ENCODE results near the gene C15orf61. TPM values are rescaled to one million over a fixed set of nuclear protein-coding genes. Genes with fewer than 3 reads are reported as not detected.

The C15orf61 gene
- total and polyA plus RNA-seq, 4 donors: 2.1 to 5.8 (median 4.1) TPM

DNA sequence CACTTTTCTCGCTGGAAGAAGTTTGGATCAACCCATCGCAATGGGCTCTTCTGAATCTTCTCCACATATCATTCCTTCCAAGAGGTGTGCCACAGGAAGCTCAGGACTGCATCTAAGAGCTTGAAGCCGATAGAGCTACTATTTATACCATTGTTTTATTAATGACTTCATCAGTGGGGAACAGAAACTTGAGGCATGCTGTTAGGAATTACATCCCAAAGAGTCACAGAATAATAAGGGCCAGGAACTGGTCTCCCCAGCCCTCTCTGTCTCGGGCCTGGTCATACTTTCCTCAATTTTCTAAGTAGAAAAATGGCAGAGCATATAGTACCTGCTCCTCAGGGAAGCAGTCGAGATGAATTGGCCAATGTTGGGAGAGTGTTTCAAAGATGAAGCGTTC, 16.9 kb upstream of the C15orf61 start:
- Histone ChIP-seq H3K4me3 (no peak overlapping the region), H3K27me3 (ENCODE audit: control insufficient read depth in 3 of 3, insufficient read depth in 3 of 3, low read length in 2 of 3) (peaks cover 0 to 19% (median 14%) of the 10 kb centered on the region in 3 donors), H3K9ac (ENCODE audit: insufficient read depth in 1 of 2, low read length in 2 of 2) (no peak overlapping the region), H3K27ac (ENCODE audit: low read depth in 1 of 2, low read length in 1 of 2) (no peak overlapping the region), H3K36me3 (ENCODE audit: control insufficient read depth in 4 of 4, insufficient read depth in 4 of 4, low read length in 4 of 4) (no peaks in the 10 kb centered on the region), H3K9me3 (ENCODE audit: control insufficient read depth in 4 of 4, insufficient read depth in 3 of 4, low read length in 3 of 4) (no peaks in the 10 kb centered on the region), H3K4me1 (ENCODE audit: control insufficient read depth in 5 of 5, insufficient read depth in 5 of 5, low read length in 5 of 5) (peaks cover 0 to 5% (median 0%) of the 10 kb centered on the region in 5 donors)
- no peak for TF ChIP-seq CTCF (IDR thresholded peaks at IDR 0.05; ENCODE audit: control extremely low read depth, extremely low read depth)
- no peak for DNase-seq
- 94% methylated on average over 6 of the region's 6 CpGs for WGBS, 2 donors
- no peak for ATAC-seq (ENCODE audit: insufficient read depth, low FRiP score)

GRCh38 chr15:67504796-67505195, 16.1 kb upstream of the C15orf61 start:
- H3K4me1 ChIP-seq (ENCODE audit: control insufficient read depth in 5 of 5, insufficient read depth in 5 of 5, low read length in 5 of 5): peaks cover 0 to 5% (median 0%) of the 10 kb centered on the region in 5 donors
- no peak overlapping the region for H3K9ac ChIP-seq (ENCODE audit: insufficient read depth in 1 of 2, low read length in 2 of 2)
- DNase-seq (no peak), ATAC-seq (ENCODE audit: insufficient read depth, low FRiP score) (no peak)
- no peak for TF ChIP-seq CTCF (IDR thresholded peaks at IDR 0.05; ENCODE audit: control extremely low read depth, extremely low read depth)
- WGBS, 2 donors: 77 to 81% methylated on average over 5 of the region's 5 CpGs
- H3K27ac ChIP-seq (ENCODE audit: low read depth in 1 of 2, low read length in 1 of 2): no peak overlapping the region
- H3K9me3 ChIP-seq (ENCODE audit: control insufficient read depth in 4 of 4, insufficient read depth in 3 of 4, low read length in 3 of 4): no peaks in the 10 kb centered on the region
- H3K36me3 ChIP-seq (ENCODE audit: control insufficient read depth in 4 of 4, insufficient read depth in 4 of 4, low read length in 4 of 4): no peaks in the 10 kb centered on the region
- H3K4me3 ChIP-seq: no peak overlapping the region
- H3K27me3 ChIP-seq (ENCODE audit: control insufficient read depth in 3 of 3, insufficient read depth in 3 of 3, low read length in 2 of 3): peaks cover 0 to 17% (median 12%) of the 10 kb centered on the region in 3 donors

DNA sequence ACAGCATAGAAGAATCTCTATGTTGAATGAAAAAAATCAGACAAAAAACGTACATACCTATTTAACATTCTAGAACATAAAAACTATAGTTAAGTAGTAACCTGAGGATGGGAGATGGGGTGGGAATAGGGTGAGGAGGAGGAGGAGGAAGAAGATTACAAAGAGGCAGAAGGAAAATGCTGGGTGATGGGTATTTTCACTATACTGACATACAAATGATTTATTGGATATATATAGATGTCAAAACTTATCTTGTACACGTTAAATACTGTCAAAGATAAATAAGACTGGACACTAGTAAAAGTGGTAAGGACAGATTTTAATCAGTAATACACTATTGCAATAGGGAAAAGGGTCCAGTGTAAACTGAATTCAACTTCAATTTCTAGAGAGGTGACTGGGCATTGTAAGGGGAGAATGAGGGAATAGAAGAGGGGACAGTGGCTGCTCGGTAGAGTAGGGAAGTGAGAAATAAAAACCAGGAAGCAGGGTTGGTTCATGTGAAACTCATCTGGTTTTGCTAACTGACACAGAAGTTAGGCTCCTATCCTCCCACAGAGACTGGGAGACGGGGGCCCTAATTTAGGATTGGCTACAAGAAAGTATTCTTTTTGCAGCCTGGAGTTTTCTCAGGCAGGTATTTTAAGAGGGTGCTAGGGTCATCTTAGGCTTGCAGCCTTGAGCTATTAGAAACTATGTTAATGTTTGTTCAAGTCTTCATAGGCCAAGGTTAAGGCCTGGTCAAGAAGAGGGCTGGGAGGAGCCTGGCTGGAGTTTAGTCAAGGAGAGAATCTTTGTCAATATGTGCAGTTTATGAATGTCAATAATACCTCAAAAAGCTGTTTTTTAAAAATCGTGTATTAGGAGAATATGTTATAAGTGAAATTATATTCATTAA, 15.0 kb upstream of the C15orf61 start:
- no peak for TF ChIP-seq CTCF (IDR thresholded peaks at IDR 0.05; ENCODE audit: control extremely low read depth, extremely low read depth)
- Histone ChIP-seq H3K27ac (ENCODE audit: low read depth in 1 of 2, low read length in 1 of 2) (no peak overlapping the region), H3K36me3 (ENCODE audit: control insufficient read depth in 4 of 4, insufficient read depth in 4 of 4, low read length in 4 of 4) (no peaks in the 10 kb centered on the region), H3K9me3 (ENCODE audit: control insufficient read depth in 4 of 4, insufficient read depth in 3 of 4, low read length in 3 of 4) (no peaks in the 10 kb centered on the region), H3K9ac (ENCODE audit: insufficient read depth in 1 of 2, low read length in 2 of 2) (no peak overlapping the region), H3K4me3 (no peak overlapping the region), H3K4me1 (ENCODE audit: control insufficient read depth in 5 of 5, insufficient read depth in 5 of 5, low read length in 5 of 5) (peaks cover 0 to 5% (median 0%) of the 10 kb centered on the region in 5 donors), H3K27me3 (ENCODE audit: control insufficient read depth in 3 of 3, insufficient read depth in 3 of 3, low read length in 2 of 3) (peaks cover 0 to 16% (median 12%) of the 10 kb centered on the region in 3 donors)
- ATAC-seq (ENCODE audit: insufficient read depth, low FRiP score) (peak; percentile 27), DNase-seq (no peak)
- WGBS, 2 donors: 63 to 67% methylated on average over 5 of the region's 5 CpGs
